SK-MEL-5 (cell line): ENCODE measurements around the gene BICDL2. TPM values are rescaled to one million over a fixed set of nuclear protein-coding genes. Genes with fewer than 3 reads are reported as not detected.
A peak's percentile ranks its signal among the peaks of the same experiment; 100 is the strongest.

ENCODE experiments used
- DNase-seq: peaks from one replicate; pipeline ENCODE4 v3.0.0-alpha.2; 2016; ENCODE audit warnings: low read depth, low spot score
- in situ Hi-C: cut with HindIII; loops from 2 replicates; pipeline ENCODE4 v1.10.0; 2016; ENCODE audit warnings: low sequenced_read_pairs, high pct_unique_total_duplicates, low pct_unique_long_range_greater_than_20kb
- total RNA-seq: library from RNA; depleted of rRNA; stranded (reverse); fragments of >200 nt; shearing (Covaris generic); gene quantifications from 2 replicates; pipeline ENCODE4 v1.2.3, GENCODE V29; 2014

BICDL2 gene
- total RNA-seq, 1 experiment from 2014 or later, result 0.24 TPM

DNA sequence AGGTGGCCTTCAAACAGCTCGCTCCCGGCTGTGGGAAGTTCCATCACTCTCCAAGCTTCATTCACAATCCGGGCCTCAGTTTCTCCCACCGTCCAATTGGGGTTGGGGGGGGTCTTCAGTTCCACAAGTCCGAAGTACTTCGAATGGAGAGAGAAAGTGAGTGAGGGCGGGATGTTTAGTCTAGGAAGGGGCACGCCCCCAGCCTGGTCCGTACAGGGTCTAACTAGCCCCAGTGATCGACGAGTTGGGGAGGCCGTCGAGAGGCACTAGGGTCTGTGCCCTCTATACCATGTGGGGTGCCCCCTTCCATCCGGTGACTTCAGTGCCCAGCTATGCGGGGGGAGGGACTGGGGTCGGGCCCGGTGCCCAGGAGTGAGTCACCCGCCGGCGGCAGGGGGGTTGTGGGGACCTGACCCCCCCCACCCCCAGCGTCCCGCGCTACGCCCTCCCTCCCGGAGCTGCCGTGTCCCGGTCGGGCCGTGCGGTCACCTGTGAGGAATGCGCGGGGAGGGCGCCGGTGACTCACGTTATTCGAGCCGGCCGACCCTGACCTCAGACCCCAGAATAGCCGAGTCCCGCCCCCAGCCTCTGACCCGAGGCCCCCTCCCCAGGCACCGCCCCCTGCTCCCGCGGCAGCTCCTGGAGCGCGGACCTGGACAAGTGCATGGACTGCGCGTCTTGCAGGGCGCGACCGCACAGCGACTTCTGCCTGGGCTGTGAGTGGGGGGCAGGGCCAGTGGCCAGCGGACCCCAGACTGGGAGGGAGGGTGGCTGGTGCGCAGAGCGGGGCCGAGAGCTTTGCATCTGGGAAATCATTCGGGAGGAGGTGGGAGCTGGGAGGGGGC lies 15.9 kb downstream of the BICDL2 start:
- DNase-seq, result peak; percentile 30
- in situ Hi-C loops, result no loop called here

GRCh38 chr16:3020247-3020603 lies 16.5 kb downstream of the BICDL2 start, which contains the start of gene TNFRSF12A:
Gene TNFRSF12A (plus strand): TSS chr16:3020368. CDS start chr16:3020398, 30 bp downstream.
- in situ Hi-C loops, result no loop called here
- DNase-seq, result peak; percentile 69

GRCh38 chr16:3019594-3020246 lies 17.0 kb downstream of the BICDL2 start:
- no peak for DNase-seq
- in situ Hi-C loops, result no loop called here

DNA sequence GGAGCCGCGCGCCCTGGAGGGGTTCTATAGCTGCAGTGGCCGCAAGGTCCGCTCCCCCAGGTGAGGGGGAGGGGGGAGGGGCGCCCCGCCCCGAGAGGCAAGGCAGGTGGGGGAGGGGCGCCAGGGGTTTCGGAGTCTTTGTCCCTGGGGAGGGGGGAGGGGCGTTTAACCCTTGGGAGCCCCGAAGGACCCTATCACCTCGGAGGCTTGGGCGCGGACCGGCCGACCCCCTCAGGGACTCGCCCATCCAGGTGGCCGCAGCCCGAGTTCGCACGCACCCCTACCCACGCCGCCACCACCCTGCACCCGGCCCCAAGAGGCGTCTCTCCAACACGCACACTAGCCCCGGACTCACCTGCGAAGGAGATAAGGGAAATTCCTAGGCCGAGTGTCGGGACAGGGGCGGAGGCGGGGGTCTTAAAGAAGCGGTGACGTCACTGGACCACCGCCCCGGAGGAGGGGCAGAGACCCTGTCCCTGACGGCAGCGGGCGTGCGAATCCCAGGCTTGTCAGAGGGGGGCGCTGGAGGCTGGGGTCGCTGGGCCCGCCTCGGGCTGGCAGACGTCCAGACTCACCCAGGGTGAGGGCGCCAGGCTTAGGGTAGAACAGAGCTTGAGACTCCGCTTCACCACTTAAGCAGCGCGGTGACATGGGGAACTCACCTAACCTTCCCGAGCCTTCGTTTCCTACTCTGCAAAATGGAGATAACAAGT lies 18.8 kb downstream of the BICDL2 start, which contains the start of gene CLDN6:
Gene CLDN6, minus strand, starts transcription at position 390 of the 713 bp plus-strand sequence. CDS start 2,162 bp downstream, outside the sequence.
- in situ Hi-C loops, result no loop called here
- DNase-seq, result no peak

GRCh38 chr16:3017344-3017743 lies 19.4 kb downstream of the BICDL2 start:
- in situ Hi-C loops, result no loop called here
- DNase-seq, result no peak

- in situ Hi-C loops, result no loop called here
- no peak for DNase-seq
These were observed 20.8 kb downstream of the BICDL2 start for GRCh38 chr16:3015865-3016521.

- in situ Hi-C loops, result no loop called here
- no peak for DNase-seq
These were observed 21.8 kb downstream of the BICDL2 start for GRCh38 chr16:3014971-3015370.

DNA sequence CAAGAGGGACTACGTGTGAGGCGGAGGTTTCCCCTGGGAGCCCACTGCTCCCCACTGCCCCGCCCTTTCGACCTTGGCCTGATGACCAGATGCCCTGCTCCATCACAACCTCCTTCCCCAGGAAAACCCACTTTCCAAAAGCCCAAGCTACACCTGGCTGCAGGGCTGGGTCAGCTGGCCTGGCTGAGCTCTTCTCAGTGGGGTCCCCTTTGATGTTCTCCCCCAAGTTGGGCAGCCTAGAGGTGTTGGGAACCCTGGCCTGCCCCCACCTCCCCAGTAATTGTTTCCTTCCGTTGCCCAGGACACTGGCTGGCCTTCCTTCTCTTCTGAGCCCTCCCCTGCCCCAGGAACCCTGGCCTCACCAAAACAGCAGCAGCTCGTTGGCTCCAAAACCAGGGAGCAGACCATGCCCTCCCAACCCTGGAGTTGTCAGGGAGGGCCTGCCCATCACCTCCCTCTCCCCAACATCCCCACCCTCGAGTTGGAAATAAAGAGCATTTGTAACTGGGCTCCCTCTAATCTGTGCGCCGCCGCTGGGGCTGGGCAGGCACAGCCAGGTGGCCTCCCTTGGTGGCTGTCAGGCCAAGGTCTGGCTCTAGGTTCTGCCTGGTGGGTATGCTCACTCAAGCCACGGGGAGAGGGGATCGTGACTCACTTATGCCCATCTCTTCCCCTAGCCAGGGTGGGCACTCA lies 22.6 kb downstream of the BICDL2 start:
- DNase-seq, result no peak
- in situ Hi-C loops, result no loop called here

DNA sequence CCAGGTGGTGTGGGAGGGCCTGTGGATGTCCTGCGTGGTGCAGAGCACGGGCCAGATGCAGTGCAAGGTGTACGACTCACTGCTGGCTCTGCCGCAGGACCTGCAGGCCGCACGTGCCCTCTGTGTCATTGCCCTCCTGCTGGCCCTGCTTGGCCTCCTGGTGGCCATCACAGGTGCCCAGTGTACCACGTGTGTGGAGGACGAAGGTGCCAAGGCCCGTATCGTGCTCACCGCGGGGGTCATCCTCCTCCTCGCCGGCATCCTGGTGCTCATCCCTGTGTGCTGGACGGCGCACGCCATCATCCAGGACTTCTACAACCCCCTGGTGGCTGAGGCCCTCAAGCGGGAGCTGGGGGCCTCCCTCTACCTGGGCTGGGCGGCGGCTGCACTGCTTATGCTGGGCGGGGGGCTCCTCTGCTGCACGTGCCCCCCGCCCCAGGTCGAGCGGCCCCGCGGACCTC lies 23.2 kb downstream of the BICDL2 start:
- in situ Hi-C loops, result no loop called here
- no peak for DNase-seq

DNA sequence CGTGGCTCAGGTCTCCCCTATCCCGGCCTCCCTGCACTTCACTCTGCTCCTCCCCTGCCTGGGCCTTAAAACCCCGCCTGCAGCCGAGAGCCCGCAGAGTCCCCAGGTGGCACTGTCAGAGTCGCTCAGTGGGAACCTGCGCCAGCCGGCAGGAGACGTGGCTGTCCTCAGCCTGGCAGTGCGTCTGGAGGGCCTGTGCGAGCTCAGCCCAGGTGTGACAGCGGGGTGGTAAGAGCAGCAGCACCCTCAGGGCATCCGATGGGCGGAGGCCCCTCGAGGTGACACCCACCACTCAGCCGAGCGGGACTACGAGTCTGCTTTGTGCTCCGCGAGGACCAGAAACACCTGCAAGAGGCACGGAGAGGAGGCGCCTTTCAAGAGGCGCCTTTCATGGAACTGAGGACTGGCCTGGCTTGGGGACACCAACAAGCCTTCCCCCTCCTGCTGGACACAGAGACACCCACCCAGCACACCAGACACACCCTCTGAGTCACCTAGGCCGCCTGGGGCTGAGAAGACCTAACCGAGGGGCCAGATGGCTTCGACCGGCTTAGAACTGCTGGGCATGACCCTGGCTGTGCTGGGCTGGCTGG lies 23.8 kb downstream of the BICDL2 start, which contains the start of gene CLDN9:
Gene CLDN9, plus strand, starts transcription at position 96 of the 593 bp plus-strand sequence. Its CDS starts 440 bp downstream, at position 536.
- no peak for DNase-seq
- in situ Hi-C loops, result no loop called here

- DNase-seq, result no peak
- in situ Hi-C loops, result no loop called here
These were observed 24.5 kb downstream of the BICDL2 start for GRCh38 chr16:3012246-3012645.

GRCh38 chr16:3010510-3010909 lies 26.2 kb downstream of the BICDL2 start:
- in situ Hi-C loops, result no loop called here
- DNase-seq, result no peak

- in situ Hi-C loops, result no loop called here
- no peak for DNase-seq
These were observed 27.0 kb downstream of the BICDL2 start for GRCh38 chr16:3009568-3010390.

- in situ Hi-C loops, result no loop called here
These were observed 28.1 kb downstream of the BICDL2 start for GRCh38 chr16:3008690-3009037.

GRCh38 chr16:3007957-3008689 lies 28.6 kb downstream of the BICDL2 start:
- no peak for DNase-seq
- in situ Hi-C loops, result no loop called here

More at GRCh38 chr16:3008690-3009037, 28.1 kb downstream of the BICDL2 start:
- no peak for DNase-seq
